ENCODE data around the gene FBP2.

Gene FBP2

GRCh38 chr9:94632737-94633136 lies 39.1 kb upstream of the FBP2 start:
- no peak overlapping the region for H3K4me3 ChIP-seq (ENCODE audit: low read depth, low read length)
- no peak for TF ChIP-seq CTCF (IDR thresholded peaks at IDR 0.05; ENCODE audit: low read depth, low read length)

DNA sequence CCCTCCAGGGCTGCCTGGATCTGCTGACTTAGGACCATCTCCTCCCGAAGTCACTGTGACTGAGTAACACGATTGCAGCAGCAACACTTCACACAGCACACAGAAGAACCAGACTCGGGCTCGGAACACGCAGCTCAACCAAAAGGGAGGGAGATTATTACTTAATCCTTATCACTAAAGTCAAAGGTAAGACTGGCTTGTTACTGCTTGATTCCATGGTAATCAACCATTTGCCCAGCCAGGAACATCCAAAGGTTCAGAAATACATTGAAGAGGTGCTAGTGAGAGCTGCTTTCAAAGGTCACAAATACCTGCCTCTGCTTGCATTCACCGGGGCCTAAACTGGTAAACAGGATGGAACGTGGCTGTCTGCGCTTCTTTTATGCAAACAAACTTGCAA lies 38.0 kb upstream of the FBP2 start:
- no peak for TF ChIP-seq CTCF (IDR thresholded peaks at IDR 0.05; ENCODE audit: low read depth, low read length)

DNA sequence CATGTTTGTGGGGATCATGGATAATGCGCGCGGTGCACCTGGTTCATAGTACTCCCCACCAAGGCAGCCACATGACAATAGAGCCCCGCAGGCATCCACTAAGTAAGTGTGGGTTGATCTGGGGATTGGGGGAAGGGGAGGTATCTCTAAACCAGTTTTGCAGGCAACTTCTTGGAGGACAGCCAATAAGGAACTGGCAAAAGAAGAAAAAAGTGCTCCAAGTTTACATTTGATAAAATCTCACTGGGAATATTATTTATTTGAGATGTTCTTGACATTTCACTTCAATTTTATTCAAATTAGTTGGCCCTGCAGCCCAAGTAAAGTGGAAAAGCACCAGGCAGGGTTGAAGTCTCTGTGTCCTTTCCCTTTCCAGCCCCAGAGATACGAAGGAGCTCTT lies 37.2 kb upstream of the FBP2 start:
- no peak overlapping the region for H3K4me3 ChIP-seq (ENCODE audit: low read depth, low read length)
- no peak for TF ChIP-seq CTCF (IDR thresholded peaks at IDR 0.05; ENCODE audit: low read depth, low read length)

More for the DNA sequence above, 38.0 kb upstream of the FBP2 start:
- H3K4me3 ChIP-seq (ENCODE audit: low read depth, low read length): no peak overlapping the region

GRCh38 chr9:94630281-94630680 lies 36.7 kb upstream of the FBP2 start:
- H3K4me3 ChIP-seq (ENCODE audit: low read depth, low read length): no peak overlapping the region
- TF ChIP-seq CTCF (IDR thresholded peaks at IDR 0.05; ENCODE audit: low read depth, low read length): no peak

- H3K4me3 ChIP-seq (ENCODE audit: low read depth, low read length): no peak overlapping the region
- TF ChIP-seq CTCF (IDR thresholded peaks at IDR 0.05; ENCODE audit: low read depth, low read length): no peak
These were observed 33.7 kb upstream of the FBP2 start for GRCh38 chr9:94627287-94627686.

GRCh38 chr9:94625835-94626234 lies 32.2 kb upstream of the FBP2 start:
- no peak overlapping the region for H3K4me3 ChIP-seq (ENCODE audit: low read depth, low read length)
- no peak for TF ChIP-seq CTCF (IDR thresholded peaks at IDR 0.05; ENCODE audit: low read depth, low read length)

DNA sequence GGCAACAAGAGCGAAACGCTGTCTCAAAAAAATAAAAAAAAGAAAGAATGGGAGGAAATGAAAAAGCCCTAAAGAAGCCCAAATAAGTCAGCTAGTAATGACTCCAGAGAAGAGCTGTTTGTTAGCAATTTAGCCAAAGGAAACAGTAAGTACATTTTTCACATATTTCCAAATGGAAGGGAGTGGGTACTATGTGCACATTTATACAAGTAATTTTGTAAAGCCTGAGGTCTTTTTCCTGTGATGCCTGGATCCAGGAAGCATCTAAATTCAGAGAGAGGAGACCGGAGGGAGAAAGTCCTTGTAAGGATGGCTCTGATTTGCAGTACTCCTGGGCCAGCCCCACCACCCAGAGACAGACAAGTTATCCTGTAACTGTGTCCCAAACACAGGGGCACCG lies 31.0 kb upstream of the FBP2 start:
- no peak overlapping the region for H3K4me3 ChIP-seq (ENCODE audit: low read depth, low read length)
- TF ChIP-seq CTCF (IDR thresholded peaks at IDR 0.05; ENCODE audit: low read depth, low read length): no peak

Measured in WI38 (cell line).